ENCODE measurements around the gene HSD3B2.
"Not testable (repeated sequence)": the region's sequence is repeated elsewhere in the genome, so short reads cannot be mapped to it uniquely, and the experiment has no call there.

The HSD3B2 gene

GRCh38 chr1:119376594-119376993, 38.4 kb upstream of the HSD3B2 start:
- Histone ChIP-seq H3K27me3 (ENCODE audit: control insufficient read depth in 2 of 2, insufficient read depth in 2 of 2, low read length in 2 of 2) (no peaks in the 10 kb centered on the region), H3K9me3 (ENCODE audit: control insufficient read depth in 2 of 2, low read length in 2 of 2) (no peaks in the 10 kb centered on the region), H3K9ac (ENCODE audit: low read depth in 1 of 2, low read length in 2 of 2) (no peak overlapping the region), H3K4me1 (ENCODE audit: control insufficient read depth in 2 of 2, insufficient read depth in 2 of 2, low read length in 2 of 2) (peaks cover 0 to 17% of the 10 kb centered on the region in 2 donors), H3K4me3 (ENCODE audit: low read length in 2 of 2) (no peak overlapping the region), H3K36me3 (ENCODE audit: control insufficient read depth in 2 of 2, insufficient read depth in 2 of 2, low read length in 2 of 2) (no peaks in the 10 kb centered on the region), H3K27ac (ENCODE audit: low read depth in 2 of 2, low read length in 2 of 2) (no peak overlapping the region)

- not testable (repeated sequence) for H3K4me3 ChIP-seq (ENCODE audit: low read length in 2 of 2)
Measured at GRCh38 chr1:119377594-119377993, 37.4 kb upstream of the HSD3B2 start.

GRCh38 chr1:119379117-119379516, 35.8 kb upstream of the HSD3B2 start:
- Histone ChIP-seq H3K4me3 (ENCODE audit: low read length in 2 of 2) (no peak overlapping the region), H3K9me3 (ENCODE audit: control insufficient read depth in 2 of 2, low read length in 2 of 2) (no peaks in the 10 kb centered on the region), H3K9ac (ENCODE audit: low read depth in 1 of 2, low read length in 2 of 2) (no peak overlapping the region), H3K4me1 (ENCODE audit: control insufficient read depth in 2 of 2, insufficient read depth in 2 of 2, low read length in 2 of 2) (peaks cover 0 to 3% of the 10 kb centered on the region in 2 donors), H3K36me3 (ENCODE audit: control insufficient read depth in 2 of 2, insufficient read depth in 2 of 2, low read length in 2 of 2) (no peaks in the 10 kb centered on the region), H3K27ac (ENCODE audit: low read depth in 2 of 2, low read length in 2 of 2) (no peak overlapping the region), H3K27me3 (ENCODE audit: control insufficient read depth in 2 of 2, insufficient read depth in 2 of 2, low read length in 2 of 2) (no peaks in the 10 kb centered on the region)

More at GRCh38 chr1:119377594-119377993, 37.4 kb upstream of the HSD3B2 start:
- H3K9ac ChIP-seq (ENCODE audit: low read depth in 1 of 2, low read length in 2 of 2); H3K27me3 ChIP-seq (ENCODE audit: control insufficient read depth in 2 of 2, insufficient read depth in 2 of 2, low read length in 2 of 2); H3K9me3 ChIP-seq (ENCODE audit: control insufficient read depth in 2 of 2, low read length in 2 of 2); H3K36me3 ChIP-seq (ENCODE audit: control insufficient read depth in 2 of 2, insufficient read depth in 2 of 2, low read length in 2 of 2); H3K27ac ChIP-seq (ENCODE audit: low read depth in 2 of 2, low read length in 2 of 2): not testable (repeated sequence)
- H3K4me1 ChIP-seq (ENCODE audit: control insufficient read depth in 2 of 2, insufficient read depth in 2 of 2, low read length in 2 of 2), result peaks cover 0 to 17% of the 10 kb centered on the region in 2 donors

GRCh38 chr1:119380304-119380703, 34.6 kb upstream of the HSD3B2 start:
- H3K4me3 ChIP-seq (ENCODE audit: low read length in 2 of 2), result no peak overlapping the region
- no peaks in the 10 kb centered on the region for H3K27me3 ChIP-seq (ENCODE audit: control insufficient read depth in 2 of 2, insufficient read depth in 2 of 2, low read length in 2 of 2)
- H3K4me1 ChIP-seq (ENCODE audit: control insufficient read depth in 2 of 2, insufficient read depth in 2 of 2, low read length in 2 of 2), result no peaks in the 10 kb centered on the region
- no peak overlapping the region for H3K27ac ChIP-seq (ENCODE audit: low read depth in 2 of 2, low read length in 2 of 2)
- H3K9ac ChIP-seq (ENCODE audit: low read depth in 1 of 2, low read length in 2 of 2), result no peak overlapping the region
- H3K9me3 ChIP-seq (ENCODE audit: control insufficient read depth in 2 of 2, low read length in 2 of 2), result no peaks in the 10 kb centered on the region
- no peaks in the 10 kb centered on the region for H3K36me3 ChIP-seq (ENCODE audit: control insufficient read depth in 2 of 2, insufficient read depth in 2 of 2, low read length in 2 of 2)

- no peaks in the 10 kb centered on the region for H3K9me3 ChIP-seq (ENCODE audit: control insufficient read depth in 2 of 2, low read length in 2 of 2)
- no peak overlapping the region for H3K27ac ChIP-seq (ENCODE audit: low read depth in 2 of 2, low read length in 2 of 2)
- H3K4me3 ChIP-seq (ENCODE audit: low read length in 2 of 2), result no peak overlapping the region
- no peak overlapping the region for H3K9ac ChIP-seq (ENCODE audit: low read depth in 1 of 2, low read length in 2 of 2)
- H3K4me1 ChIP-seq (ENCODE audit: control insufficient read depth in 2 of 2, insufficient read depth in 2 of 2, low read length in 2 of 2), result no peaks in the 10 kb centered on the region
- no peaks in the 10 kb centered on the region for H3K36me3 ChIP-seq (ENCODE audit: control insufficient read depth in 2 of 2, insufficient read depth in 2 of 2, low read length in 2 of 2)
- H3K27me3 ChIP-seq (ENCODE audit: control insufficient read depth in 2 of 2, insufficient read depth in 2 of 2, low read length in 2 of 2), result no peaks in the 10 kb centered on the region
Measured at GRCh38 chr1:119380983-119381662, 33.8 kb upstream of the HSD3B2 start.

- Histone ChIP-seq H3K27me3 (ENCODE audit: control insufficient read depth in 2 of 2, insufficient read depth in 2 of 2, low read length in 2 of 2) (no peaks in the 10 kb centered on the region), H3K4me1 (ENCODE audit: control insufficient read depth in 2 of 2, insufficient read depth in 2 of 2, low read length in 2 of 2) (no peaks in the 10 kb centered on the region), H3K4me3 (ENCODE audit: low read length in 2 of 2) (no peak overlapping the region), H3K36me3 (ENCODE audit: control insufficient read depth in 2 of 2, insufficient read depth in 2 of 2, low read length in 2 of 2) (no peaks in the 10 kb centered on the region), H3K27ac (ENCODE audit: low read depth in 2 of 2, low read length in 2 of 2) (no peak overlapping the region), H3K9ac (ENCODE audit: low read depth in 1 of 2, low read length in 2 of 2) (no peak overlapping the region), H3K9me3 (ENCODE audit: control insufficient read depth in 2 of 2, low read length in 2 of 2) (no peaks in the 10 kb centered on the region)
Measured at GRCh38 chr1:119384591-119384990, 30.4 kb upstream of the HSD3B2 start.

- H3K27me3 ChIP-seq (ENCODE audit: control insufficient read depth in 2 of 2, insufficient read depth in 2 of 2, low read length in 2 of 2), result no peaks in the 10 kb centered on the region
- H3K27ac ChIP-seq (ENCODE audit: low read depth in 2 of 2, low read length in 2 of 2), result no peak overlapping the region
- H3K9ac ChIP-seq (ENCODE audit: low read depth in 1 of 2, low read length in 2 of 2), result no peak overlapping the region
- no peak overlapping the region for H3K4me3 ChIP-seq (ENCODE audit: low read length in 2 of 2)
- no peaks in the 10 kb centered on the region for H3K9me3 ChIP-seq (ENCODE audit: control insufficient read depth in 2 of 2, low read length in 2 of 2)
- no peaks in the 10 kb centered on the region for H3K4me1 ChIP-seq (ENCODE audit: control insufficient read depth in 2 of 2, insufficient read depth in 2 of 2, low read length in 2 of 2)
- H3K36me3 ChIP-seq (ENCODE audit: control insufficient read depth in 2 of 2, insufficient read depth in 2 of 2, low read length in 2 of 2), result no peaks in the 10 kb centered on the region
Measured at GRCh38 chr1:119385650-119386049, 29.3 kb upstream of the HSD3B2 start.

- Histone ChIP-seq H3K9me3 (ENCODE audit: control insufficient read depth in 2 of 2, low read length in 2 of 2) (no peaks in the 10 kb centered on the region), H3K27ac (ENCODE audit: low read depth in 2 of 2, low read length in 2 of 2) (no peak overlapping the region), H3K4me1 (ENCODE audit: control insufficient read depth in 2 of 2, insufficient read depth in 2 of 2, low read length in 2 of 2) (peaks cover 0 to 7% of the 10 kb centered on the region in 2 donors)
Measured at GRCh38 chr1:119387858-119388257, 27.1 kb upstream of the HSD3B2 start.

GRCh38 chr1:119388450-119388849, 26.5 kb upstream of the HSD3B2 start:
- Histone ChIP-seq H3K9ac (ENCODE audit: low read depth in 1 of 2, low read length in 2 of 2) (no peak overlapping the region), H3K4me1 (ENCODE audit: control insufficient read depth in 2 of 2, insufficient read depth in 2 of 2, low read length in 2 of 2) (peaks cover 2 to 9% of the 10 kb centered on the region in 2 donors), H3K27me3 (ENCODE audit: control insufficient read depth in 2 of 2, insufficient read depth in 2 of 2, low read length in 2 of 2) (no peaks in the 10 kb centered on the region), H3K27ac (ENCODE audit: low read depth in 2 of 2, low read length in 2 of 2) (no peak overlapping the region), H3K36me3 (ENCODE audit: control insufficient read depth in 2 of 2, insufficient read depth in 2 of 2, low read length in 2 of 2) (no peaks in the 10 kb centered on the region), H3K9me3 (ENCODE audit: control insufficient read depth in 2 of 2, low read length in 2 of 2) (no peaks in the 10 kb centered on the region), H3K4me3 (ENCODE audit: low read length in 2 of 2) (no peak overlapping the region)

More at GRCh38 chr1:119387858-119388257, 27.1 kb upstream of the HSD3B2 start:
- no peak overlapping the region for H3K4me3 ChIP-seq (ENCODE audit: low read length in 2 of 2)
- H3K9ac ChIP-seq (ENCODE audit: low read depth in 1 of 2, low read length in 2 of 2), result no peak overlapping the region
- no peaks in the 10 kb centered on the region for H3K36me3 ChIP-seq (ENCODE audit: control insufficient read depth in 2 of 2, insufficient read depth in 2 of 2, low read length in 2 of 2)
- H3K27me3 ChIP-seq (ENCODE audit: control insufficient read depth in 2 of 2, insufficient read depth in 2 of 2, low read length in 2 of 2), result no peaks in the 10 kb centered on the region

GRCh38 chr1:119390526-119390925, 24.4 kb upstream of the HSD3B2 start:
- Histone ChIP-seq H3K9ac (ENCODE audit: low read depth in 1 of 2, low read length in 2 of 2) (no peak overlapping the region), H3K27me3 (ENCODE audit: control insufficient read depth in 2 of 2, insufficient read depth in 2 of 2, low read length in 2 of 2) (no peaks in the 10 kb centered on the region), H3K36me3 (ENCODE audit: control insufficient read depth in 2 of 2, insufficient read depth in 2 of 2, low read length in 2 of 2) (no peaks in the 10 kb centered on the region), H3K27ac (ENCODE audit: low read depth in 2 of 2, low read length in 2 of 2) (peak overlapping the region; percentile 48 to 49), H3K4me3 (ENCODE audit: low read length in 2 of 2) (no peak overlapping the region), H3K9me3 (ENCODE audit: control insufficient read depth in 2 of 2, low read length in 2 of 2) (no peaks in the 10 kb centered on the region), H3K4me1 (ENCODE audit: control insufficient read depth in 2 of 2, insufficient read depth in 2 of 2, low read length in 2 of 2) (peaks cover 6 to 14% of the 10 kb centered on the region in 2 donors)

Data from mucosa of rectum (tissue), 2 donors.